Measurements from ENCODE around the gene PRAC1.

GRCh38 chr17:48721009-48721402 lies 1.3 kb downstream of the PRAC1 start:
- TF ChIP-seq, protein P1, sequence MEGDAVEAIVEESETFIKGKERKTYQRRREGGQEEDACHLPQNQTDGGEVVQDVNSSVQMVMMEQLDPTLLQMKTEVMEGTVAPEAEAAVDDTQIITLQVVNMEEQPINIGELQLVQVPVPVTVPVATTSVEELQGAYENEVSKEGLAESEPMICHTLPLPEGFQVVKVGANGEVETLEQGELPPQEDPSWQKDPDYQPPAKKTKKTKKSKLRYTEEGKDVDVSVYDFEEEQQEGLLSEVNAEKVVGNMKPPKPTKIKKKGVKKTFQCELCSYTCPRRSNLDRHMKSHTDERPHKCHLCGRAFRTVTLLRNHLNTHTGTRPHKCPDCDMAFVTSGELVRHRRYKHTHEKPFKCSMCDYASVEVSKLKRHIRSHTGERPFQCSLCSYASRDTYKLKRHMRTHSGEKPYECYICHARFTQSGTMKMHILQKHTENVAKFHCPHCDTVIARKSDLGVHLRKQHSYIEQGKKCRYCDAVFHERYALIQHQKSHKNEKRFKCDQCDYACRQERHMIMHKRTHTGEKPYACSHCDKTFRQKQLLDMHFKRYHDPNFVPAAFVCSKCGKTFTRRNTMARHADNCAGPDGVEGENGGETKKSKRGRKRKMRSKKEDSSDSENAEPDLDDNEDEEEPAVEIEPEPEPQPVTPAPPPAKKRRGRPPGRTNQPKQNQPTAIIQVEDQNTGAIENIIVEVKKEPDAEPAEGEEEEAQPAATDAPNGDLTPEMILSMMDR (conservative IDR thresholded peaks at IDR 0.05): no peak
- no peak for TF ChIP-seq EZH2 (IDR thresholded peaks at IDR 0.05; ENCODE audit: low read depth)
